ENCODE data around the gene CSMD2. TPM values are rescaled to one million over a fixed set of nuclear protein-coding genes. Genes with fewer than 3 reads are reported as not detected.

Gene CSMD2
- total and polyA plus RNA-seq, 12 donors: 0.35 to 5.1 (median 1.5) TPM

- Histone ChIP-seq H3K9me3 (replicated peaks in 1 of 3) (no peaks in the 10 kb centered on the region), H3K27me3 (no peaks in the 10 kb centered on the region), H3K4me1 (replicated peaks in 1 of 2) (no peaks in the 10 kb centered on the region), H3K36me3 (replicated peaks in 1 of 2) (no peaks in the 10 kb centered on the region), H3K4me3 (no peak overlapping the region), H3K27ac (no peak overlapping the region)
- 79 to 87% (median 85%) methylated on average over 2 of the region's 2 CpGs for WGBS, 4 donors
- DNase-seq: no peak
- TF ChIP-seq POLR2A (IDR thresholded peaks at IDR 0.05): no peak
- TF ChIP-seq CTCF (IDR thresholded peaks at IDR 0.05): no peak
- intact Hi-C loops (cut with DNase I): no loop called here
Measured at GRCh38 chr1:33697816-33698215, 467.2 kb downstream of the CSMD2 start.

- intact Hi-C loops (cut with DNase I): no loop called here
- Histone ChIP-seq H3K27me3 (no peaks in the 10 kb centered on the region), H3K4me3 (no peak overlapping the region), H3K4me1 (replicated peaks in 1 of 2) (no peaks in the 10 kb centered on the region), H3K27ac (no peak overlapping the region), H3K36me3 (replicated peaks in 1 of 2) (no peaks in the 10 kb centered on the region), H3K9me3 (replicated peaks in 1 of 3) (no peaks in the 10 kb centered on the region)
- no peak for TF ChIP-seq CTCF (IDR thresholded peaks at IDR 0.05)
- no peak for TF ChIP-seq POLR2A (IDR thresholded peaks at IDR 0.05)
- DNase-seq: no peak
- 80 to 86% (median 84%) methylated on average over 2 of the region's 2 CpGs for WGBS, 4 donors
Measured at GRCh38 chr1:33696962-33697361, 468.1 kb downstream of the CSMD2 start.

- Histone ChIP-seq H3K4me1 (replicated peaks in 1 of 2) (no peaks in the 10 kb centered on the region), H3K9me3 (replicated peaks in 1 of 3) (no peaks in the 10 kb centered on the region), H3K4me3 (no peak overlapping the region), H3K36me3 (replicated peaks in 1 of 2) (no peaks in the 10 kb centered on the region), H3K27ac (no peak overlapping the region), H3K27me3 (no peaks in the 10 kb centered on the region)
- TF ChIP-seq CTCF (IDR thresholded peaks at IDR 0.05) (no peak), POLR2A (IDR thresholded peaks at IDR 0.05) (no peak)
- no peak for DNase-seq
- intact Hi-C loops (cut with DNase I): no loop called here
- WGBS, 4 donors: 53 to 94% (median 81%) methylated on average over 1 of the region's 1 CpG
Measured at GRCh38 chr1:33696311-33696710, 468.7 kb downstream of the CSMD2 start.

- TF ChIP-seq POLR2A (IDR thresholded peaks at IDR 0.05) (no peak), CTCF (IDR thresholded peaks at IDR 0.05) (no peak)
- intact Hi-C loops (cut with DNase I): no loop called here
Measured at GRCh38 chr1:33692206-33693188, 472.5 kb downstream of the CSMD2 start.

More at GRCh38 chr1:33692206-33693188, 472.5 kb downstream of the CSMD2 start:
- 88 to 94% (median 93%) methylated on average over 5 to 7 of the region's 7 CpGs for WGBS, 4 donors
- no peak overlapping the region for H3K4me3 ChIP-seq
- no peak for DNase-seq
- H3K27me3 ChIP-seq: no peaks in the 10 kb centered on the region
- no peaks in the 10 kb centered on the region for H3K36me3 ChIP-seq (replicated peaks in 1 of 2)
- no peak overlapping the region for H3K27ac ChIP-seq
- H3K9me3 ChIP-seq (replicated peaks in 1 of 3): no peaks in the 10 kb centered on the region
- H3K4me1 ChIP-seq (replicated peaks in 1 of 2): no peaks in the 10 kb centered on the region
